Activated T-cell treated with anti-CD3 and anti-CD28 coated beads, Interleukin-2, amount 50 U/mL, for 24 hours (primary cell): ENCODE data around the gene EPHA2.
"Not testable (repeated sequence)": the region's sequence is repeated elsewhere in the genome, so short reads cannot be mapped to it uniquely, and the experiment has no call there.

Source experiments
- DNase-seq: peaks from one replicate; pipeline ENCODE4 v3.0.0-alpha.2; 2020
- H3K27ac Mint-ChIP-seq: 2 replicates; pipeline ENCODE4 v1.8.0; 2020; ENCODE audit warnings: mild to moderate bottlenecking, mixed read lengths
- H3K27me3 Mint-ChIP-seq: 2 replicates; pipeline ENCODE4 v1.8.0; 2020; ENCODE audit warnings: mixed read lengths
- H3K36me3 Mint-ChIP-seq: 2 replicates; pipeline ENCODE4 v1.8.0; 2020; ENCODE audit warnings: low read depth, mixed read lengths
- H3K4me1 Mint-ChIP-seq: 2 replicates; pipeline ENCODE4 v1.8.0; 2020; ENCODE audit warnings: low read depth, mixed read lengths
- H3K4me3 Mint-ChIP-seq: 2 replicates; pipeline ENCODE4 v1.8.0; 2020; ENCODE audit warnings: mild to moderate bottlenecking, moderate library complexity, mixed read lengths
- H3K9me3 Mint-ChIP-seq: 2 replicates; pipeline ENCODE4 v1.8.0; 2020; ENCODE audit warnings: mixed read lengths

Gene EPHA2

DNA sequence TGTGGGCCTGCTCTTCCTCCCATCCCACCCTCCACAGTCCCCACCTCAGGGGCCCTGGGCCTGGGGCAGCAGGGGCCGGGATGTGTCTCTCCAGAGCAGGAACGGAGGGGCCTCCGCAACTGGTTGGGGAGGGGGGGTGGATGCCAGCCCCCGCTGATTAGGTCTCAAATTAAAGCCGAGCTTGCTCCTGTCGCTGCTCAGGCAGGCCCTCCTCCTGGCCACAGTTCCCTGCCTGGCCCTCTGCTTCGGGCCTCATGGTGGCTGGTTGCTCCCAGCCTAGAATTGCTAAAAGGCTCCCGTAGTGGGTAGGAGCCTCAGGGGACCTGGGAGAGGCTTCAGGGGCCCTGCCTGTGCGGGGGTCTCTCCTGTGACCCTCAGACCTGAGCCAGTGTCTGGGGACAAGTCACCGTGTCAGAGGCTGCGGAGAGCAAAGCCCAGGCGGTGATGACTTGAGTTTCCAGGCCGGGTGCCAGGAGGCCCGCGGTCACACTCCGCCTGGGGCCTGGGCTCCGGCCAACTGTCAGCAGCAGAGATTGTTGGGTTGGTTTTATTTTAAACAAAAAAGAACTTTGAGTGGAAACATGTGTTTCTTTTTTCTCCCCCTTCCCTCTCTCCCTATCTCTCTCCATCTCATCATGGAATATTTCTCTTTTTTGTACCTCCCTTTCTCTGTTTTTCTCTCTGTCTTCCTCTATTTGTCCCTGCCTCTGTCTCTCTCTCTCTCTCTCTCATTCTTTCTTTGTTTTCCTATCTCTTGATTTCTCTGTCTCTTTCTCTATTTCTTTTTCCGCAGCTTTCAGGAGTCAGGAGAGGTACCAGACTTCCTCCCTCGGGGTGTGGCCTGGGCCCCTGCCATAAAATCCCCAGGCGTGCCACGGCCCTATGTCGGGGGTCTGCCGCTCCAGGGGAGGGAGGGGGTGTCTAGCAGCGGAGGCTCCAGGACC lies 20.0 kb upstream of the EPHA2 start:
- H3K27me3 Mint-ChIP-seq = no peaks in the 10 kb centered on the region
- no peaks in the 10 kb centered on the region for H3K36me3 Mint-ChIP-seq
- no peaks in the 10 kb centered on the region for H3K9me3 Mint-ChIP-seq
- DNase-seq = no peak
- H3K4me3 Mint-ChIP-seq = no peak overlapping the region
- no peak overlapping the region for H3K27ac Mint-ChIP-seq
- no peaks in the 10 kb centered on the region for H3K4me1 Mint-ChIP-seq

- Mint-ChIP-seq H3K4me3 (no peak overlapping the region), H3K36me3 (no peaks in the 10 kb centered on the region), H3K27ac (no peak overlapping the region), H3K27me3 (no peaks in the 10 kb centered on the region), H3K9me3 (no peaks in the 10 kb centered on the region), H3K4me1 (no peaks in the 10 kb centered on the region)
- DNase-seq = no peak
Measured at GRCh38 chr1:16174886-16175598, 19.2 kb upstream of the EPHA2 start.

DNA sequence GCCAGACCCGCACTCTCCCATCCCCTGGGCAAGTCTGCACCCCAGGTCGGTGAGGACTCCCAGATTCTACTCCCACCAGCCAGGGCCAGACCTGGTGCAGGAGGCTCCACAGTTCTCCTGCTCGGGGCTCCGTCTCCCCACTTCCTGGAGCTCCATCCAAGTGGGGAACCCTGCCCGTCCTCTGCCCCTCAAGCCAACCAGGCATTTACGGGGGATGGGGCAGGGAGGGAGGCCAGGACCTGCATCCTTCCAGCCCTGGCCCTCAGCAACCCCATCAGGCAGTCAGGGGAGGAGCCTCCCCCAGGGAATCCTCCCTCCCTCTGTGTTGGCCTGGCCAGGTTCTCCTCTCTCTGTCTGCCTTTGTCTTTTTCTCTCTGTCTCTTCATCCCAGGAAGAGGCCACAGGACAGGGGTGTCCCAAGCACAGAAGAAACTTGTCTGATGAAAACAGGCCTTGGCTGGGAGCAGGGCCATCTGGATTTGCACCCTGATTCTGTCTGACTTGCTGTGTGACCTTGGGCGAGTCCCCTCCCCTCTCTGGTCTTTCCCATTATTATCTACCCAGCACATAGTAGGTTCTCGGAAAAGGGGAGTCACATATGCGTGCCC lies 18.5 kb upstream of the EPHA2 start:
- Mint-ChIP-seq H3K27me3 (no peaks in the 10 kb centered on the region), H3K9me3 (no peaks in the 10 kb centered on the region), H3K4me3 (no peak overlapping the region), H3K27ac (no peak overlapping the region), H3K4me1 (peaks cover under 1% of the 10 kb centered on the region), H3K36me3 (no peaks in the 10 kb centered on the region)
- DNase-seq = no peak

- no peak for DNase-seq
- peaks cover 8% of the 10 kb centered on the region for H3K4me1 Mint-ChIP-seq
- H3K27me3 Mint-ChIP-seq = no peaks in the 10 kb centered on the region
- H3K27ac Mint-ChIP-seq = no peak overlapping the region
- no peaks in the 10 kb centered on the region for H3K9me3 Mint-ChIP-seq
- H3K36me3 Mint-ChIP-seq = no peaks in the 10 kb centered on the region
- H3K4me3 Mint-ChIP-seq = no peak overlapping the region
Measured at GRCh38 chr1:16173447-16174260, 17.8 kb upstream of the EPHA2 start.

DNA sequence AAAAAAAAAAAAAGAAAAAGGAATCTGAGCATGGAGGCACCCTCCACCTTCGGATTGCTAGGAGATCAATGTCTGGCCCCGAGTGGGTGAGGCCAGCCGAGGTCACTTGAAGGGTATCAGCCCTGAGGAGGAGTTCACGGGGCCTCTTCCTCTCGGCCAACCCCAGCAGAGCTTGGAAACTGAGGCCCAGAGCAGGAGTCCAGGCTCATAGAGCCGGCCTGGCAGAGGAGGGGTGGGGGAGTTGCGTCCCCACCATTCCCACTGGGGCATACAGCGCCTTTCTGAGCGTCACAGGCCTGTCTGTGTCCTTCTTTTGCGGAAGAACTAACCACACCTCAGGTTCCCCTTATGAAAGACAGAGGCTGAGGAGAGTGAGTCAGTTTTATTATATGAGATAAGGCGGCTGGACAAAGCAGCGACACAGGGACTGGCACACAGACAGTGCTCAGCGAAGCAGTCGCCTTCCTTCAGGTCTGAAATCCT lies 17.1 kb upstream of the EPHA2 start:
- no peak for DNase-seq
- no peaks in the 10 kb centered on the region for H3K36me3 Mint-ChIP-seq
- no peak overlapping the region for H3K27ac Mint-ChIP-seq
- H3K9me3 Mint-ChIP-seq = no peaks in the 10 kb centered on the region
- H3K4me3 Mint-ChIP-seq = no peak overlapping the region
- H3K4me1 Mint-ChIP-seq = peaks cover 14% of the 10 kb centered on the region
- no peaks in the 10 kb centered on the region for H3K27me3 Mint-ChIP-seq

GRCh38 chr1:16172218-16172830 lies 16.5 kb upstream of the EPHA2 start:
- H3K27ac Mint-ChIP-seq = no peak overlapping the region
- H3K9me3 Mint-ChIP-seq = no peaks in the 10 kb centered on the region
- no peak overlapping the region for H3K4me3 Mint-ChIP-seq
- no peaks in the 10 kb centered on the region for H3K27me3 Mint-ChIP-seq
- peaks cover 14% of the 10 kb centered on the region for H3K4me1 Mint-ChIP-seq
- no peak for DNase-seq
- H3K36me3 Mint-ChIP-seq = no peaks in the 10 kb centered on the region

DNA sequence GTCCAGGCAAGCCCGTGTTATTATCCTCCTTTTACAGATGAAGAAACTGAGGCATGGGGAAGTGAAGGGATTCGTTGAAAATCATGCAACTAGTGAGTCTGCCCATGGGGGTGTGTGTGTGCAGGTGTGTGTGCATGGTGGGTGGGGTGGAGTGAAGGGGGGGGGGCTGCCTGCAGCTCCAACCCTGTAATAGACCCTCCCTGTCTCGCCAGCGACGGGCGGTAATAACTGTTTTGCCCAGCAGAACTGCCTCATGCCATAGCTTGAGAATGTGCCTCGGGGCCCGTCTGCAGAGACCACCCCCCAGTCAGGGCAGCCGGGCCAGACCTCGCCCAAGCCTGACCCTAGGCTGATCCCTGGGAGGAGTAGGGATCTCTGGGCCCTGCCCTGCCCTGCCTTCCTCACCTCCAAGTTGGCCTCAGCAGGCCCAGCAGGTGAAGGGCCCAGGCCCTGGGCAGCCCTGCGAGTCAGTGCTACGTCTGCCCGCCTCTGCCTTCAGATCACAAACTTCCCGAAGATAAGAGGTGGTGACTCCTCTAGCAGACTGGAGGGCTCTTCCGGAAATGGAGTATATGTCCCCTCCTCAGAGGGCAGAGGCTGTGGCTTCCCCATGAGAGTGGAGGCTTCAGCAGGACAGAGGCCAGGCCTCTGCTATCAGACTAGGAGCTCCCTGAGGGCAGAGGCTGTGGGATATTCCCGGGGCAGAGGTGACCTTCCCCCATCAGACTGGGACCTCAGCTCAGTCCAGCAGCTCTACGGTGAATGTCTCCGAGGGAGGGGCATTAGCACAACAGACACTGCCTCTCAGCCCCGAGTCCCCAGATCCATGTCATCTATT lies 15.7 kb upstream of the EPHA2 start:
- Mint-ChIP-seq H3K4me3 (no peak overlapping the region), H3K9me3 (no peaks in the 10 kb centered on the region), H3K27ac (no peak overlapping the region), H3K27me3 (no peaks in the 10 kb centered on the region), H3K4me1 (peaks cover 14% of the 10 kb centered on the region), H3K36me3 (no peaks in the 10 kb centered on the region)
- DNase-seq = no peak

- no peaks in the 10 kb centered on the region for H3K36me3 Mint-ChIP-seq
Measured at GRCh38 chr1:16170283-16170673, 14.4 kb upstream of the EPHA2 start.

DNA sequence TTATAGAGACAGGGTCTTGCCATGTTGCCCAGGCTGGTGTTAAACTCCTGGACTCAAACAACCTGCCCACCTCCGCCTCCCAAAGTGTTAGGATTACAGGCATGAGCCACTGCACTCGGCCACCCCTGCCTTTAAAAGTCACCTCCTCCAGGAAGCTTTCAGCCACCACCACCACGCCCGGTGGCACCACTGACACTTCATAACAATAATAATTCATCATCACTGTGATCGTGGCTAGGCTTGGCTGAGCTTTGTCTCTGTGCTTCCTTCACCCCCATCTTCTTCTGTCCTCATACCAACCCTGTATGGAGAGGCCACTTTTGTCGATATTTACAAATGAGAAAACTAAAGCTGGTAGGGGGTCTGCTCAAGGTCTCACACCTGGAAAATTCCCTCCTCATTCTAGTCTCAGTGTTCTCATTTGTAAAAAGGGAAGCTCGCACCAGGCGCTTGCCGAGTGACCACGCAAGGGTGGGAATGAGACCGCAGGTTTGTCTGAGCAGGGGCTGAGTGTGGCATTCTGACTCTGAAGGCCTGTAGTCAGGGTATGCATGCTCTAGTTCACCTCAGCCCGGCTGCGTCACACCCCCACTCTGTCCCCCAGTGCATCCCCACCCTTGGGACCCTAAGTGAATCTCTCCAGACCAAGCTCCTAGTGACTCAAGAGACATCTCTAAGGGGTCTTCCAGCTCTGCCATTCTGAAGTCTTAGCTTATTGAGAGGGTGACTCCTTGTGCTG lies 12.9 kb upstream of the EPHA2 start:
- Mint-ChIP-seq H3K27ac (peak overlapping the region; percentile 14), H3K9me3 (no peaks in the 10 kb centered on the region), H3K36me3 (no peaks in the 10 kb centered on the region), H3K4me3 (peak overlapping the region; percentile 59), H3K4me1 (peaks cover 28% of the 10 kb centered on the region), H3K27me3 (no peaks in the 10 kb centered on the region)
- DNase-seq = no peak

More at GRCh38 chr1:16170283-16170673, 14.4 kb upstream of the EPHA2 start:
- H3K27me3 Mint-ChIP-seq = no peaks in the 10 kb centered on the region
- H3K4me1 Mint-ChIP-seq = peaks cover 16% of the 10 kb centered on the region
- H3K27ac Mint-ChIP-seq = no peak overlapping the region
- no peak overlapping the region for H3K4me3 Mint-ChIP-seq
- DNase-seq = no peak
- H3K9me3 Mint-ChIP-seq = no peaks in the 10 kb centered on the region

DNA sequence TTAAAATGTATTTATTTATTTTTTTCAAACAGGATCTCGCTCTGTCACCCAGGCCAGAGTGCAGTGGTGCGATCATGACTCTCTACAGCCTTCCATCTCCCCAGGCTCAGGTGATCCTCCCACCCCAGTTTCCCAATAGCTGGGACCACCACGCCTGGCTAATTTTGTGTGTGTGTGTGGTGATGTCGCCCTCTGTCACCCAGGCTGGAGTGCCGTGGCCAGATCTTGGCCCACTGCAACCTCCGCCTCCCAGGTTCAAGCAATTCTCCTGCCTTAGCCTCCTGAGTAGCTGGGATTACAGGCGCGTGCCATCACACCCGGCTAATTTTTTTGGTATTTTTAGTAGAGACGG lies 12.3 kb upstream of the EPHA2 start:
- H3K27me3 Mint-ChIP-seq, H3K36me3 Mint-ChIP-seq, H3K9me3 Mint-ChIP-seq, DNase-seq, H3K27ac Mint-ChIP-seq: not testable (repeated sequence)
- Mint-ChIP-seq H3K4me1 (peaks cover 32% of the 10 kb centered on the region), H3K4me3 (peak overlapping the region; percentile 59)

DNA sequence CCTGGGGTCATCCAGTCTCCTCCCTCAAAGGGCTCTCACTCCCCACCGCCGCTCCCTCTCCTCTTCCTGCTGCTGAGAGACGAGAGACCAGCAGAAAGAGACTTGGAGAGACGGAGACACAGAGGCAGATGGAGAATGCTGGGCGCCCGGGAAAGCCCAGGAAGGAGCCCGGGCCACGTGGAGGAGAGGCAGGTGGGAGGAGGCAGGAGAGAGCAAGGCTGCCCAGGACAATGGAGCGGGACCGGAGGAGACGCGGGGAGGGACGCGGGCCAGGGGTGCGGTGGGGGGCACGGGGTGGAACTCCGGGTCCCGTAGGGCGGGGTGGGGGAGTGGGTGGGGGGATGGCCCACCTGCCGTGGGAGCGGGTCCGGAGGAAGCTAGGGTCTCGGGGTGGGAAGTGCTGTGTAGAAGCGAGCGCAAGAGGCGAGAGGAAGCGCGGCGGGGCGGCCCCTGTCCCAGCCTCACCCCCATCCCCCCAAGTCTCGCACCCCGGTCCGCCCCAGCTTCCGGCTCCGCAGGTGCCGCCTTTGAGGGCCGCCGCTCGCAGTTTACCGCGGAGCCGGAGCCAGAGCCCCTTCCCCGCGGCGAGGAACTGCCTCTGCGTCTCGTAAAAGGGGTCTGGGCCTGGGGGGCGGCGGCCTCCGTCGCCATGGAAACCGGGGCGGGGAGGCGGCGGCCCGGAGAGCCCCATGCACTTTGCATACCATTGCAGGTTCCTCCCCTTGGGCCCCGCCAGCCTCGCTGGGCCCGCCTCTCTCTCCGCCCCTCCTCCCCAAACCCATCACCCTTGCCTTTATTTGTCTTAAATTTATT lies 11.7 kb upstream of the EPHA2 start:
- Mint-ChIP-seq H3K36me3 (no peaks in the 10 kb centered on the region), H3K4me3 (peak overlapping the region; percentile 38), H3K4me1 (peaks cover 37% of the 10 kb centered on the region), H3K27ac (no peak overlapping the region), H3K27me3 (no peaks in the 10 kb centered on the region), H3K9me3 (no peaks in the 10 kb centered on the region)
- DNase-seq = peak; percentile 79

DNA sequence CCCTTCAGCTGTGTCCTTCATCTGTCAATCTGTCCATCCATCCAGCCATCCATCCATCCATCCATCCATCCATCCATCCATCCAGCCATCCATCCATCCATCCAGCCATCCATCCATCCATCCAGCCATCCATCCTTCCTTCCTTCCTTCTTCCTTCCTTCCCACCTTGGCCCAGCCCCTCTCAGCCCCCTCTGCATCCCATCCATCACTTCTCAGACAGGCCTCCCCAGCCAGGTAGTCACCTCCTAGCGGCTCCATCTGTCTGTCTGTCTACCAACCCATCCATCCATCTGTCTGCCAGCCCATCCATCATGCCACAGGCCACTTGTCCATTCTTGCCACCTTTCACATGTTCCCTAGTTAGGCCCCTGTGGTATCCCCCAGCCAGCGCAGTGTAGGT lies 10.2 kb upstream of the EPHA2 start:
- Mint-ChIP-seq H3K4me3 (no peak overlapping the region), H3K27ac (no peak overlapping the region), H3K27me3 (no peaks in the 10 kb centered on the region), H3K4me1 (peaks cover 48% of the 10 kb centered on the region), H3K36me3 (no peaks in the 10 kb centered on the region), H3K9me3 (no peaks in the 10 kb centered on the region)
- DNase-seq = no peak
